GM23338 (cell line): ENCODE data around the gene SYNE2. TPM values are rescaled to one million over a fixed set of nuclear protein-coding genes. Genes with fewer than 3 reads are reported as not detected.

Experiments used
- ATAC-seq: fragments of 200-7000 bp; cut with Tn5 transposase; 3 replicates; pipeline ENCODE4 v1.9.1; 2020
- DNase-seq: peaks from one replicate; pipeline ENCODE4 v3.0.0-alpha.2; 2015; ENCODE audit warnings: low spot score
- H2AFZ ChIP-seq: fragments of 200-600 bp; sonication (generic); 2 replicates; pipeline ENCODE4 v1.8.0; 2016; ENCODE audit warnings: antibody characterized with exemption, mild to moderate bottlenecking, moderate library complexity
- H3F3A ChIP-seq: fragments of 200-600 bp; sonication (generic); replicated peaks from 2 replicates; pipeline ENCODE4 v1.8.0; 2017; ENCODE audit warnings: antibody characterized with exemption, mixed run types, low read depth
- H3K27ac ChIP-seq: fragments of 200-600 bp; sonication (generic); 2 replicates; pipeline ENCODE4 v1.6.1; 2016; ENCODE audit warnings: low read depth
- H3K27me3 ChIP-seq: fragments of 200-600 bp; sonication (generic); 2 replicates; pipeline ENCODE4 v1.8.0; 2016; ENCODE audit warnings: mild to moderate bottlenecking, mixed run types, moderate library complexity; ENCODE audit not compliant: insufficient read depth
- H3K36me3 ChIP-seq: fragments of 200-600 bp; sonication (generic); 2 replicates; pipeline ENCODE4 v1.8.0; 2016; ENCODE audit warnings: mild to moderate bottlenecking; ENCODE audit not compliant: insufficient read depth
- H3K4me1 ChIP-seq: fragments of 200-600 bp; sonication (generic); 2 replicates; pipeline ENCODE4 v1.8.0; 2016; ENCODE audit warnings: mild to moderate bottlenecking, moderate library complexity; ENCODE audit not compliant: insufficient read depth
- H3K4me2 ChIP-seq: fragments of 200-600 bp; sonication (generic); 2 replicates; pipeline ENCODE4 v1.7.1; 2017; ENCODE audit warnings: mixed run types
- H3K4me3 ChIP-seq: fragments of 200-600 bp; sonication (generic); 2 replicates; pipeline ENCODE4 v1.6.1; 2016; ENCODE audit warnings: mixed run types
- H3K79me2 ChIP-seq: fragments of 200-600 bp; sonication (generic); replicated peaks from 2 replicates; pipeline ENCODE4 v1.8.0; 2017; ENCODE audit warnings: mild to moderate bottlenecking; ENCODE audit not compliant: insufficient read depth
- H3K9me2 ChIP-seq: fragments of 200-600 bp; sonication (generic); 2 replicates; pipeline ENCODE4 v1.8.0; 2017; ENCODE audit not compliant: insufficient read depth
- H4K20me1 ChIP-seq: fragments of 200-600 bp; sonication (generic); replicated peaks from 2 replicates; pipeline ENCODE4 v1.8.0; 2017; ENCODE audit warnings: mild to moderate bottlenecking; ENCODE audit not compliant: insufficient read depth
- H3K27ac Mint-ChIP-seq: 2 replicates; pipeline ENCODE4 v1.8.0; 2020; ENCODE audit warnings: inconsistent platforms, mild to moderate bottlenecking, moderate library complexity, mixed read lengths
- H3K27me3 Mint-ChIP-seq: 3 replicates; pipeline ENCODE4 v1.8.0; 2022; ENCODE audit warnings: low read depth, mild to moderate bottlenecking, moderate library complexity, mixed read lengths, inconsistent platforms; ENCODE audit not compliant: insufficient read depth, poor library complexity
- H3K36me3 Mint-ChIP-seq: 3 replicates; pipeline ENCODE4 v1.8.0; 2021; ENCODE audit warnings: low read depth, mild to moderate bottlenecking, inconsistent platforms, moderate library complexity, mixed read lengths
- H3K4me1 Mint-ChIP-seq: 3 replicates; pipeline ENCODE4 v1.8.0; 2020; ENCODE audit warnings: mild to moderate bottlenecking, inconsistent platforms, mixed read lengths
- H3K4me3 Mint-ChIP-seq: 3 replicates; pipeline ENCODE4 v1.8.0; 2021; ENCODE audit warnings: moderate library complexity, mild to moderate bottlenecking, inconsistent platforms, mixed read lengths
- H3K9me3 Mint-ChIP-seq: 3 replicates; pipeline ENCODE4 v1.8.0; 2020; ENCODE audit warnings: moderate library complexity, mild to moderate bottlenecking, inconsistent platforms, mixed read lengths
- CREB1 ChIP-seq: fragments of 250-450 bp; sonication (Bioruptor Pico); IDR thresholded peaks from 2 replicates; pipeline ENCODE4 v1.5.0; 2020; ENCODE audit warnings: low read depth, mild to moderate bottlenecking, moderate library complexity
- CTCF ChIP-seq, 2 experiments: fragments of 200-600 bp in 1 of 2; sonication (generic) in 1 of 2; conservative IDR thresholded peaks; 2 replicates each; pipeline versions ENCODE4 v1.5.1 to v1.6.1; 2016 to 2017; ENCODE audit warnings: antibody characterized with exemption in 2 of 2, low read depth in 2 of 2, mild to moderate bottlenecking in 2 of 2, moderate library complexity in 1 of 2
- ETS1 ChIP-seq: IDR thresholded peaks from 2 replicates; pipeline ENCODE4 v1.6.1; 2016; ENCODE audit warnings: antibody characterized with exemption
- EZH2 ChIP-seq: fragments of 200-600 bp; sonication (generic); IDR thresholded peaks from one replicate; pipeline ENCODE4 v1.8.0; 2017; ENCODE audit warnings: antibody characterized with exemption, mild to moderate bottlenecking, low read depth; ENCODE audit not compliant: unreplicated experiment
- EZH2phosphoT487 ChIP-seq: fragments of 200-600 bp; sonication (generic); IDR thresholded peaks from one replicate; pipeline ENCODE4 v1.8.1; 2018; ENCODE audit warnings: antibody characterized with exemption; ENCODE audit not compliant: unreplicated experiment
- JUNB ChIP-seq: IDR thresholded peaks from one replicate; pipeline ENCODE4 v1.6.1; 2016; ENCODE audit warnings: antibody characterized with exemption; ENCODE audit not compliant: unreplicated experiment
- NANOG ChIP-seq: IDR thresholded peaks from 2 replicates; pipeline ENCODE4 v1.6.1; 2016; ENCODE audit warnings: antibody characterized with exemption, borderline replicate concordance
- POLR2AphosphoS5 ChIP-seq: IDR thresholded peaks from 2 replicates; pipeline ENCODE4 v1.6.1; 2016; ENCODE audit warnings: antibody characterized with exemption, low read depth
- REST ChIP-seq: IDR thresholded peaks from one replicate; pipeline ENCODE4 v1.6.1; 2018; ENCODE audit warnings: antibody characterized with exemption; ENCODE audit not compliant: unreplicated experiment
- STAT1 ChIP-seq: IDR thresholded peaks from one replicate; pipeline ENCODE4 v1.6.1; 2016; ENCODE audit warnings: antibody characterized with exemption; ENCODE audit not compliant: unreplicated experiment
- ZNF331 ChIP-seq: fragments of 250-450 bp; sonication (Bioruptor Pico); IDR thresholded peaks from 2 replicates; pipeline ENCODE4 v1.5.0; 2020; ENCODE audit warnings: low read depth, mild to moderate bottlenecking, moderate library complexity
- ZNF462 ChIP-seq: fragments of 250-450 bp; sonication (Bioruptor Pico); IDR thresholded peaks from 2 replicates; pipeline ENCODE4 v1.5.0; 2020; ENCODE audit warnings: mild to moderate bottlenecking, moderate library complexity
- polyA plus RNA-seq: library from polyadenylated mRNA; unstranded; fragments of >200 nt; fragmentation: Nextera tagmentation; extraction: Ambion mirVana; gene quantifications from 2 replicates; pipeline ENCODE4 v1.2.1, GENCODE V29; 2016
- total RNA-seq: library from RNA; depleted of rRNA; stranded (reverse); fragments of >200 nt; shearing (Covaris generic); gene quantifications from 2 replicates; pipeline ENCODE4 v1.2.3, GENCODE V29; 2014

Gene SYNE2
- total and polyA plus RNA-seq, 2 experiments from 2014 or later, result 34.3 to 86.5 TPM

- Histone ChIP-seq H3K9me2 (no peaks in the 10 kb centered on the region), H3F3A (no peaks in the 10 kb centered on the region), H3K79me2 (no peaks in the 10 kb centered on the region), H3K4me3 (no peak overlapping the region), H3K4me2 (no peak overlapping the region), H3K27me3 (no peaks in the 10 kb centered on the region), H3K36me3 (peaks cover 6% of the 10 kb centered on the region; the same call in 1 of the 2 replicates), H3K4me1 (no peaks in the 10 kb centered on the region), H2AFZ (no peak overlapping the region), H4K20me1 (no peaks in the 10 kb centered on the region), H3K27ac (no peak overlapping the region)
- H3K4me3 Mint-ChIP-seq, result no peak overlapping the region
- H3K36me3 Mint-ChIP-seq, result peaks cover 42% of the 10 kb centered on the region
- ATAC-seq (no peak), DNase-seq (no peak)
- TF ChIP-seq EZH2phosphoT487, result no peak
- no peak for TF ChIP-seq JUNB
- no peak for TF ChIP-seq ZNF331 (CRISPR knock-in tag)
- no peak for TF ChIP-seq CREB1 (CRISPR knock-in tag)
- TF ChIP-seq POLR2AphosphoS5, result no peak
- no peak for TF ChIP-seq STAT1
- TF ChIP-seq ETS1, result no peak
- TF ChIP-seq NANOG, result no peak
- no peak for TF ChIP-seq ZNF462 (CRISPR knock-in tag)
- no peak for TF ChIP-seq EZH2
- TF ChIP-seq CTCF (conservative IDR thresholded peaks at IDR 0.05; ENCODE audit: low read depth in 2 of 2), result no peak
- no peak for TF ChIP-seq REST
- no peaks in the 10 kb centered on the region for H3K27me3 Mint-ChIP-seq
- H3K27ac Mint-ChIP-seq, result no peak overlapping the region
- no peaks in the 10 kb centered on the region for H3K4me1 Mint-ChIP-seq
- H3K9me3 Mint-ChIP-seq, result no peaks in the 10 kb centered on the region
Observed at GRCh38 chr14:64126548-64126947, 273.7 kb downstream of the SYNE2 start.
